ENCODE measurements around the gene PLEKHO2. TPM values are rescaled to one million over a fixed set of nuclear protein-coding genes. Genes with fewer than 3 reads are reported as not detected.
A peak's percentile ranks its signal among the peaks of the same experiment; 100 is the strongest.

PLEKHO2 gene
- total RNA-seq, 4 donors from 2014 or later = 10.3 to 46.2 (median 23.0) TPM

DNA sequence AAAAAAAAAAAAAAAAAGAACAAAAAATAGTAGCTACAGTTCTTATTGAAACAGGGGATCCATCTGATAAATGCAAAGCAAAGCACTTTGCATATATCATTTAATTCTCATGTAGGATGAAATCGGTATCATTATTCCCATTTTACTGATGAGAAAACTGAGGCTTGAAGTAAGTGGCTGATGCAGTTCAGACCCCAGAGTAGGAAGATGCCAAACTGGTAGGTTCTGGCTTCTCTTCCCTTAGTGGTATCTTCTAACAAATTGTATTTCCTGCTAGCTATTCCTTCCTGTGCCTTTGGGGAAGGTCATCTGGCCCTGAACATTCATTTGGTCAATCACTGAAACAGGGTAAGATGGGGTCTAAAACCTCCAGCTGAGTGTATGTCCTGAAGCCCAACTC lies 38.2 kb upstream of the PLEKHO2 start:
- no peaks in the 10 kb centered on the region for H3K36me3 ChIP-seq
- H3K27me3 ChIP-seq = no peaks in the 10 kb centered on the region
- H3K4me3 ChIP-seq = no peak overlapping the region
- intact Hi-C loops (cut with DNase I; ENCODE audit: low total_unique reads) = no loop called here
- no peak for DNase-seq
- H3K9me3 ChIP-seq = no peaks in the 10 kb centered on the region
- H3K4me1 ChIP-seq = peaks cover 4 to 10% of the 10 kb centered on the region in 2 donors
- TF ChIP-seq POLR2A (IDR thresholded peaks at IDR 0.05) = no peak
- no peak for TF ChIP-seq CTCF (IDR thresholded peaks at IDR 0.05)
- H3K27ac ChIP-seq = peak overlapping the region; percentile 11 to 63

DNA sequence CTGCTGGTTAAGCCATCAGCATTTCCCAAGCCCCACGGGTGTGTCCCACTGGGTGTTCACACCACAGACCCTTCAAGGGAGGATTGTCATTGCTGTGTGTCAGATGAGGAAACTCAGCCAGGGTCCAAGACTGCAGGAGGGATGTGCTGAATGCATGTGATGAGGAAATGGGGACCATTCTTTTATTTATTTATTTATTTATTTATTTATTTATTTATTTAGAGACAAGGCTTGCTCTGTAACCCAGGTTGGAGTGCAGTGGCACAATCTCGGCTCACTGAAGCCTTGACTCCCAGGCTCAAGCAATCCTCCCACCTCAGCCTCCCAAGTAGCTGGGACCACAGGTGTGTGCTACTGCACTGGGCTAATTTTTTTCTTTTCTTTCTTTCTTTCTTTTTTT lies 37.1 kb upstream of the PLEKHO2 start:
- Histone ChIP-seq H3K36me3 (no peaks in the 10 kb centered on the region), H3K27me3 (no peaks in the 10 kb centered on the region), H3K4me1 (peaks cover 4 to 10% of the 10 kb centered on the region in 2 donors), H3K9me3 (no peaks in the 10 kb centered on the region), H3K27ac (peak overlapping the region; percentile 11 to 35), H3K4me3 (no peak overlapping the region)
- intact Hi-C loops (cut with DNase I; ENCODE audit: low total_unique reads) = loop anchor here (5.0 kb wide), 1 partner anchor 62 kb away; no protein-coding TSS in a partner anchor
- no peak for TF ChIP-seq CTCF (IDR thresholded peaks at IDR 0.05)
- no peak for TF ChIP-seq POLR2A (IDR thresholded peaks at IDR 0.05)
- DNase-seq = no peak

GRCh38 chr15:64806509-64806908 lies 35.2 kb upstream of the PLEKHO2 start:
- Histone ChIP-seq H3K9me3 (no peaks in the 10 kb centered on the region), H3K4me1 (peaks cover 4 to 10% of the 10 kb centered on the region in 2 donors), H3K4me3 (no peak overlapping the region), H3K27me3 (no peaks in the 10 kb centered on the region), H3K36me3 (no peaks in the 10 kb centered on the region), H3K27ac (peak overlapping the region; percentile 82 to 90)
- intact Hi-C loops (cut with DNase I; ENCODE audit: low total_unique reads) = loop anchor here (5.0 kb wide), 1 partner anchor 64 kb away; no protein-coding TSS in a partner anchor
- DNase-seq = no peak
- no peak for TF ChIP-seq POLR2A (IDR thresholded peaks at IDR 0.05)
- TF ChIP-seq CTCF (IDR thresholded peaks at IDR 0.05) = no peak

GRCh38 chr15:64807051-64807749 lies 34.5 kb upstream of the PLEKHO2 start:
- intact Hi-C loops (cut with DNase I; ENCODE audit: low total_unique reads) = loop anchor here (5.0 kb wide), 1 partner anchor 65 kb away; no protein-coding TSS in a partner anchor
- H3K27ac ChIP-seq = peak overlapping the region; percentile 82 to 90
- H3K36me3 ChIP-seq = no peaks in the 10 kb centered on the region
- no peak overlapping the region for H3K4me3 ChIP-seq
- H3K4me1 ChIP-seq = peaks cover 3 to 10% of the 10 kb centered on the region in 2 donors
- H3K9me3 ChIP-seq = no peaks in the 10 kb centered on the region
- TF ChIP-seq POLR2A (IDR thresholded peaks at IDR 0.05) = no peak
- TF ChIP-seq CTCF (IDR thresholded peaks at IDR 0.05) = no peak
- H3K27me3 ChIP-seq = no peaks in the 10 kb centered on the region
- DNase-seq = peak; percentile 43 to 75

GRCh38 chr15:64807751-64808222 lies 33.9 kb upstream of the PLEKHO2 start:
- TF ChIP-seq POLR2A (IDR thresholded peaks at IDR 0.05) (no peak), CTCF (IDR thresholded peaks at IDR 0.05) (no peak)
- peak in 1 of 2 donors; percentile 65 for DNase-seq
- Histone ChIP-seq H3K27me3 (no peaks in the 10 kb centered on the region), H3K4me3 (no peak overlapping the region), H3K9me3 (no peaks in the 10 kb centered on the region), H3K36me3 (no peaks in the 10 kb centered on the region), H3K27ac (peak overlapping the region; percentile 82 to 90), H3K4me1 (peaks cover 0 to 10% of the 10 kb centered on the region in 2 donors)
- intact Hi-C loops (cut with DNase I; ENCODE audit: low total_unique reads) = loop anchor here (5.0 kb wide), 1 partner anchor 65 kb away; no protein-coding TSS in a partner anchor
